GM19043 (cell line): ENCODE measurements around the gene FPR1.
"Not testable (repeated sequence)": the region's sequence is repeated elsewhere in the genome, so short reads cannot be mapped to it uniquely, and the experiment has no call there.

Experiments used
- ATAC-seq: cut with Tn5 transposase; IDR thresholded peaks from one replicate; pipeline ENCODE4 v1.9.1; 2021; ENCODE audit warnings: low read depth; ENCODE audit not compliant: unreplicated experiment

Gene FPR1

DNA sequence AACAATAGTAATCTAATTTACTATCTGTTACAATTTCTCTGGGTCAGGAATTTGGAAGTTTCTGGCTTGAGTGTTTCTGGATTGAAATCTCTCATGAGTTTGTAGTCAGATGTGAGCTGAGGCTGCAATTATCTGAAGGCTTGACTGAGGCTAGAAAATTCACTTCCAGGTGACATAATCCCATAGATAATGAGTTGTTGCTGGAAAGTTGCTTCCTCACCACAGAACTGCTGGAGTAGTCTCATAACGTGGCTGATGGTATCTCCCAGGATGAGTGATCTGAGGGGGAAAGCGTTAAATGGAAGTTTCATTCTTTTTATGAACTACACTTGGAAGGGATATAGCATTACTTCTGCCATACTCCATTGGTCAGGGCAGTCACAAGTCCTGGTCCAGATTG lies 28.0 kb upstream of the FPR1 start:
- no peak for ATAC-seq

DNA sequence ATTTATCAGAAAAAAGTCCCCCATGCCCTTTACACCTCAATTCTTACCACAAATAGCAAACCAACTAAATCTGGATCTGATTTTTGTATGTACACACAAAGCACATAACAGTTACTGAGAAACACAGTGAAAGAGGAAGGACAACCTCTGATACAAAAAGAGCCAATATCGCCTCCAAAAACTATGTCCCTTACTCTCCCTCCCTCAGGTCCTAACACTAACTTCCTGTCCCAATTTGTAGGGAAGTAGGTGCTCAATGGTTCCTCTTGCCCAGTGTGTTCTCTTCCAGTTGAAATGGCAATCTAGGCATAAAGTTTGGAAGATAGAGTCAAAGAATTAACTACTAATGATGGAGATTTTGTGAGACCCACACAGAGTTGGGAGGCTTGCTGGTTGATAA lies 27.5 kb upstream of the FPR1 start:
- no peak for ATAC-seq

DNA sequence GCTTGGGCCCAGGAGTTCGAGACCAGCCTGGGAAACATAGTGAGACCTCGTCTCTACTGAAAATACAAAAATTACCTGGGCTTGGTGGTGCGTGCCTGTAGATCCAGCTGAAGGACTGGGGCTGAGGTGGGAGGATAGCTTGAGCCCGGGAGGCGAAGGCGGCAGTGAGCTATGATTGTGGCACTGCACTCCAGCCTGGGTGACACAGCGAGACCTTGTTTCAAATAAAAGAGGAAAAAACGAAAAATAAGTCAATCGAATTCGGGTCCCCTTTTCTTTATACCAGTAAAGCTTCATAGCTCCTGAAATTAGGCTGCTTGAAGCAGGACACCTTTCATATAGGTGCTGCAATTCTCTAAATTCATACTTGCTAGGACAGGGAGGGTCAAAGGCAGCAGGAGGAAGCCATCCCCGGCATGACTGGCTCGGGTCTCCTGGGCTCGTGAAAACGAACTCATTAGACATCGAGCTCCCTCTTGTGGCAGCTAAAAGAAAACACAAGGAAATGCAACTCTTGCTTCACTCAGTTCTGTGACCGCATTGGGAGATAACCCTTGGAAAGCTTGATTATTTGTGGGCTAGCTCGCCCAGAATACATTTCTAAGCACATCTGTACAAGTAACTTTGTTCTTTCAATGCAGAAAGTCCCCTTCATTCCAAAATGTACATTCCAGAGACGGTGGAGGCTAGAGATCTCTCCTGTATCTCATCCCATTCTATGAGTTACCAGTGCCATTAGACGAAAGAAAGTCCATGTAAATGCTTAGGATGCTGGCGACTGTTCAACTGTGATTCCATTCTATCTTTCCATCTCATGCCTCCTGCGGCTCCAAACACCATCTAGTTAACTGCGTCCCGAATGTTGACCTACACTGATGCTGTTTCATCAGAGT lies 26.1 kb upstream of the FPR1 start:
- no peak for ATAC-seq

DNA sequence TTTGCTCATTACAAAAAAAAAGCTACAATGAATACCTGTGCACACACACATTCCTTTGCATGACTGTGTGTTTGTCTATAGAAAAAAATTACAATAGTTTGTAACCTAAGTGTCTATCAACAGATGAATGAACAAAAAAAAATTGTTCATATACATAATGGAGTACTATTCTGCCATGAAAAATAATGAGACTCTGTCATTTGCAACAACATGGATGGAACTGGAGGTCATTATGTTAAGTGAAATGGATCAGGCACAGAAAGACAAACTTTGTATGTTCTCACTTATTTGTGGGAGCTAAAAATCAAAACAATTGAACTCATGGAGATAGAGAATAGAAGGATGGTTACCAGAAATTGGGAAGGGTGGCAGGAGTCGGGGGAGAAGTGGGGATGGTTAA lies 24.9 kb upstream of the FPR1 start:
- ATAC-seq: not testable (repeated sequence)

DNA sequence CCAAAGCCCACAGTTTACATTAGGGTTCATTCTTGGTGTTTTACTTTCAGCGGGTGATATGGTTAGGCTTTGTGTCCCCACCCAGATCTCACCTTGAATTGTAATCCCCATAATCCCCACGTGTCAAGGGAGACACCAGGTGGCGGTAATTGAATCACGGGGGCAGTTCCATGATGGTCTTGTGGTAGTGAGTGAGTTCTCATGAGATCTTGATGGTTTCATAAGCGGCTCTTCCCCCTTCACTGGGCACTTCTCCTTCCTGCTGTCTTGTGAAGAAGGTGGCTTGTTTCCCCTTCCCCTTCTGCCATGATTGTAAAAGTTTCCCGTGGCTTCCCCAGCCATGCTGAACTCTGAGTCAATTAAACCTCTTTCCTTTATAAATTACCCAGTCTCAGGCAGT lies 21.3 kb upstream of the FPR1 start:
- ATAC-seq: no peak

DNA sequence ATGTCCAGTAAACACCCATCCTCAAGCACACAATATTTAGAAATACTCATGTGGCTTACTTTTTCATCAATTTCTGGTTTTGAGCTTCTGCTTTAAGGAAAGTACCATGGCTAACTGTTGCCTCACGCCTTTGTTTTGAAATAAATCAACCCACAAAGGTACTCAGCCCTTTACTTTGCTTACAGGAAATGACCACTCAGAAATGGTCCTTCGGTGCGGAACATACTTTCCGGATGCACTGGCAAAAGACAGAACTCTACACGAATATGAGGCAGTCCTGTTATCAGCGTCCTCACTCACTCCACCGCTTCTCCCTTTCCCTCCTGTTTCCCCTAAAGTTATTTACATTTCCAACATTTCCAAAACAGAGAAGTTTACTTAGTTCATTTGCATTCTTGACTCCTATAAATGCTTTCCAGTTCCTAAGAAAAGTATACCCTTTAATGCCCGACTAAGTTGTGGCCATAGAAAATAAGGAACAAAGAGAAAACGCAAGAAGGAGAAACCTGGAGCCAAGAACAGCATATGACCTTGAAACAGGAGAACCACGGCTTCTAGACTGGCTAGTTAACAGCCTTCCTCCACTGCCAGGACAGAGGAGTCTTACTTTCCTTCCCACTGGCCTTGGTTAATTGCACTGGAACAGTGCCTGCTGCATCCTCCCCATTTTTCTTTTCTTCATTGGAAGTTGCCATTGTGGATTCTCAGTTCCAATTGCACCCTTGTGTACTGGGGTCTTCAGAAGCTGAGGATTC lies 19.9 kb upstream of the FPR1 start:
- ATAC-seq: no peak

DNA sequence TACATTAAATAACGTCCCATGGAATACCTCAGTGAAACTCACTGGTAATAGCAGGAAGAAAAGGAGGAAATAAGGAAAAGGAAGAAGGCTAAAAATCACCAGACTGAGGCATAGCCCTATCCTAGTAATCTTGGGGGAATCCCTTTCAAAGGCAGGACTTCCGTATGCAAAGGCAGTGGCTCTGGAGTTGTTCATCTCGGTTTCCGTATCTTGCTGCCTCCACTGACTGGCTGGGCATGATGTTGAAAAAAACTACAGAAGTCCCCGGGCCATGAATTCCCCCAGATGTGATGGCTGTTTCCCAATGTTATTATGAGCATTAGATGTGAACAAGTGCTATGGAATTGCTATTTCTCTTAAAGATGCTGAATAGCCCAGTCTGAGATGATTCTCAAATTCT lies 14.8 kb upstream of the FPR1 start:
- no peak for ATAC-seq

DNA sequence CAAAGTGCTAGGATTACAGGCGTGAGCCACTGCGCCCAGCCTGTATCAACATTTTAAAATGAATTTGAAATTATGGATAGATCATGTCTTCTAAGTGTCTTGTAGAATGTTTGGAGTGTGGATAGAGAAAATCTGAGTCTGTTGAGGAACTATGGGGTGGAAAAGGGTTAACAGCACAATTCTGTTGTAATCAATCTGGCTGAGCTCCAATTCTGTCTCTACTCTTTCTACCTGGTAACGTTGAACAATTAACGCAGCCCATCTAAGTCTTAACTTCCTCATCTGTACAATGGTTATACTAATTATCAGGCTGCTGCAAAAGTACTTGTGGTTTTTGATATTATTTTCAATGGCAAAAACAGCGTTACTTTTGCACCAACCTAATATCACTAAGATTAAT lies 13.4 kb upstream of the FPR1 start:
- no peak for ATAC-seq

DNA sequence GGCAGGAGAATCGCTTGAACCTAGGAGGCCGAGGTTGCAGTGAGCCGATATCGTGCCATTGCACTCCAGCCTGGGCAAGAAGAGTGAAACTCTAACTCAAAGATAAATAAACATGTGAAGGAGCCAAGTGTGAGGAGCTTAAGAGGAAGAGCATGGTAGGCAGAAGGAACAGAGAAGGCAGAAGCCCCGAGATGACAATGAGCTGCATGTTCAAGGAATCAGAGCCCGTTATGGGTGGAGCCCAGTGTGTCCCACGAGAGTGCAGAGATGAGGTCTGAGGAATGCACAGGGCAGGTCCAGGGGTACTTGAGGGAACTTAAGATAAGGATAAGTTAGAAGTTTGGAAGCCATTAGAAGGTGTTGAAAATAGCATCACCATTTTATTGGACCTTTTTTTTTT lies 10.0 kb upstream of the FPR1 start:
- no peak for ATAC-seq

DNA sequence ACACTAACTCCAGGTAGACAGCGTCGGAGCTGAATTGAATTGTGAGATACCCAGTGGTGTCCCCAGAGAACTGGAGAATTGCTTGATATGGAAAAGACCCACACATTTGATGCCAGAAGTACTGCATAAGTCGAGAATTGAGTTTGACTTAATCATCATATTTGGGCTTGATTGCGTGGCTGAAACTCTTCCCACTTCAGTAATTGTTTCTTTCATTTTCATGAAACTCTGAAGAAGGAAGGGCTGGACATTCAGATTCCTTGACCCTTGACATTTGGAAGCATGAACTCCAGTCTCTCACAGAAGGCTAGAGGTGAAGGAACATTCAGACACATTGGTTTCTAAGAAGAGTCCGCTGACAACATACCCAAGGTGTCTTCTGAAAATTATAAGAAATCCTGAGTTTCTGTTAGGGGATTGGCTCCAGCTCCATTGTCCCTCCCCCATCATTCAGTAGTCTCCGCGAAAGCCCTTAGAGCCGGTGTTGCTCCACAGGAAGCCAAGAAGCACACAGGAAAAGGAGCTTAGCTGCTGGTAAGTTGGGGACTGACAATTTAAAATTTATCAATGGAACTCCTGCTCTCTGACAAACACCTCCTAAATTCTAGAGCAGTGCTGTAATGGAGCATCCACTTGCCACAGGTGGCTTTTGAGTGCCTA lies 9.1 kb upstream of the FPR1 start, which contains the start of gene FPR2:
Gene FPR2, plus strand, starts transcription at position 484 of the 660 bp plus-strand sequence. CDS start 7,479 bp downstream, outside the sequence.
- ATAC-seq: no peak

DNA sequence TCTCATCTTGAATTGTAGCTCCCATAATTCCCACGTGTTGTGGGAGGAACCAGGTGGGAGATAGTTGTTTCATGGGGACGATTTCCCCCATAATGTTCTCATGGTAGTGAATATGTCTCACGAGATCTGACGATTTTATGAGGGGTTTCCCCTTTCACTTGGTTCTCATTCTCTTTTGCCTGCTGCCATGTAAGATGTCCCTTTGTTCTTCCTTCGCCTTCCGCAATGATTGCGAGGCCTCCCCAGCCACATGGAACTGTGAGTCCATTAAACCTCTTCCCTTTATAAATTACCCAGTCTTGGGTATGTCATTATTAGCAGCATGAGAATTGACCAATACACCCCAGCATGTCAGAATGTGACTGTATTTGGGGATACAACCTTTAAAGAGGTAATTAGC lies 3.9 kb upstream of the FPR1 start:
- no peak for ATAC-seq

DNA sequence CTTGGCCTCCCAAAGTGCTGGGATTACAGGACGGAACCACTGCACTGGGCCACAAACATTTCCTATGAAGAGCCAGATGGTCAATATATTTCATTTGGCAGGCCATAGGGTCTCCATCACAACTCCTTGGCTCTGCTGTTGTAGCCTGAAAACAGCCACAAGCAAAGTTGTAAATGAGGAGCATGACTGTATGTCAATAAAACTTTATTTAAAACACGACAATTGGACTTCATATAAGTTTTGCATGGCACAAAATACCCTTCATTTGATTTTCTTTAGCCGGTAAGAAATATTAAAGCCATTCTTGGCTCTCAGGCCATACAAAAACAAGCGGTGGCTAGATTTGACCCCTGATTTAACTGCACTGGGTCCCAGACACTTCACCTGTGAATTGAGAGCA lies 3.1 kb upstream of the FPR1 start:
- ATAC-seq: no peak

DNA sequence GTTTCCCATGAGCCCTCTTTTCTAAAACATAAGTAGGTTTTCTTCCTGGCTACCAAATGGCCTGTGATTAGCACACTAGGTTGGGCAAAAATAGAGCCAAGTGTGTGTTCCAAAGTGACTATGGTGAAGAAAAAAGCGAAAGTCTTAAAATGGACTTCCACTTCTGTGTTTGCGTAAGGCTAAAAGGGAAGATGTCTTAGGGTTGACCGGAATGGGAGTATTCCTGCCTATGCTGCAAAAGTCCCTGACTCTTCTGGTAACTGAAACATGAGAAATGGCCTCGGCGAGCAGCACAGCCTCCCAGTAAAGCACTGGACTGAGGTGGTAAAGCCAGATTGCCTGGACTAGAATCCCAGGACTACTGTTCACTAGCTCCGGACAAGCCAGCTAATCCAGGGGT lies 2.4 kb upstream of the FPR1 start:
- ATAC-seq: no peak

DNA sequence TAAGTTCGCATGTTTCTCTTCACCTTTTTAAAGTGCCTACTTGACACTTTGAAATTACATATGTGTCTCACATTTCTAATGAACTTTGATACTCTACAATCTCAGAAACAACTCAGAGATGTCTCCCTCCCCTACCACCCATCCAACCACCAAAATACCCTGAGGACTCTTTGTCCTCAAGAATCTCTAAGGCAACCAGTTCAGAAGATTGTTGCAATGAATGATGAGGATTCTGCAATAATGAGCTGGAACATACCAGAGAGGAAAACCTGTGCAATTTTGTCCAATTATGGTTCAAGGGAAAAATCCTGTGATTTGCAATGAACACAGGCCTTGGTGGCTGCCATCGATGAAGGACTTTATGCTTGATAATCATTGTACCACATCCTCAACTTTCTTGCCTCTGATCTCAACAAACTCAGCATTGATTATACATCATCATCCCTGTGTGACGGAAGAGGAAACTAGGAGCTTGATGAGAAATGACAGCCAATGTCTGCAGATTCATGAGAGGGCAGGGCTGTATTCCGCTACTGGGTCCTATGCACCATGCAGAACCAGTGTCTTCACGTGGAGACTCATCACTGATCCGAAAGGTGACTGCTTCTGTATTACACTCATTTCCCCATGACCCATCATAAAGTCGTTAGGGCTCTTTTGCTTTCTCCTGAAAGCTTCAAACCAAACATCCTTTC lies 1.1 kb downstream of the FPR1 start:
- ATAC-seq: no peak

DNA sequence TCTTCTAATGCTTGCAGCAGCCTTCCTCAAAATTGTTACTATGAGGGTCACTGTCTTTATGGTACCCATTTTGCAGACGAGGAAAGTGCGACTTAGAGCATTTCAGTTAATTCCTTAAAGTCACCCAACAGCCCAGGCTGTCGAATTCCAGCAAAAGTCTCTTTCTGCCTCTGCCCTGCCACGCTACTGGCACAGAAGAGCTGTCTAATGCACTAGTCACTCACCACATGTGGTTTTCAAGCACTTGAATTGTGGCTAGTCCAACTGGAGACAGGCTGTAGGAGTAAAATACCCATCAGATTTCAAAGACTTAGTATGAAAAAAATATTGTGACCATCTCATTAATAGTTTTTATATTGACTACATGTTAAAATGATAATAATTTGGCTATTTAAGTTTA lies 1.7 kb downstream of the FPR1 start:
- no peak for ATAC-seq

DNA sequence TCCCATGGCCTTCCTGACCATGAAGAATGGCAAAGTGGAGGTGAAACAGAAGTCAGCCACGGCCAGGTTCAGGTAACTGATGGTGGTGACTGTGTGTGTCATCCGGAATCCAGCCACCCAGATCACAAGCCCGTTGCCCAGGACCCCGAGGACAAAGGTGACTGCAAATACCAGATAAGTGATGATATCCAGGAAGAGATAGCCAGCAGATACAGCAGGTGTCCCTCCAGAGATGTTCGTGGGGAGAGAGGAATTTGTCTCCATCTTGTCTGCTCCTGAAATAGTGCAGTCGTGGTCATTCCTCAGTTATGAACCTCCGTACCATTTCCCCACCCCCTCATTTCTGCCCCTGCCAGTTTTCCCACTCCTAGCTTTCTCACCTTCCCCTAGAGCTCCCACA lies 4.9 kb downstream of the FPR1 start:
- ATAC-seq: no peak

DNA sequence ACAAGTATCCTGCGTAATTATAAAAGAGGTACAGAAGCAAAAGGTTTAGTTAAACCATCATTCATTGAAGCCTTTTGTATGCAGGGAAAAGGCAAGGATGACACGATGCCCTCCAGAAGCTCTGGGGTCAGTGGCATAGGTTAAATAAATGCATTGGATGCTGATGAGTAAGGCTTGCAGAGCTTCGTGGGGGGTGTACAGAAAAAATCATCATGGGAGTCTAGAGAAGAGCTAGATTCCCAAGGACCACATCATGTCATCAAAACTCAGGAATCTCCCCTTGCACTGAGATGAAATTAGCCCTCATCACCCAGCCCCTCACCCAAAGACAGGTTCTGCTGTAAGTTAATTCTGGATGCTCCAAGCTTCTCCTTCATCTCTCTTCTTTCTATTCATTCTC lies 8.3 kb downstream of the FPR1 start:
- ATAC-seq: no peak

DNA sequence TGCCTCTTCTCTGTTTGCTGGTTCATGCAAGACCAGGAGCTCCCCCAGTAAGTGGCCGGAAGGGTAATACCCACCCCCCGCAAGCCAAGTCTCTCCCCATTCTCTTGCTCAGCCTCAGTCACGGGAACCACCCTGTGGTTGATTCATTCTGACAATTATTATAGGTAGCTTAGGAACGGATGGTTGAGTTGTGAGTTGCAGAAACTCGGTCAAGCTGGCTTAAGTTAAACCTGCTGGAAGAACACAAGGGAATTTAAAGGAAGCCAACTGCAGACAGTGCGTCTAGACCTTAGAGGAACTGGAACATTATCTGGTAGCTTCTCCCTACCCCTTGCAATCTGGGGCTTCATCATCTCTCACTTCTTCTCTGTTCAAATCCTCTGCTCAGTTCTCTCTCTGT lies 8.9 kb downstream of the FPR1 start:
- ATAC-seq: no peak

DNA sequence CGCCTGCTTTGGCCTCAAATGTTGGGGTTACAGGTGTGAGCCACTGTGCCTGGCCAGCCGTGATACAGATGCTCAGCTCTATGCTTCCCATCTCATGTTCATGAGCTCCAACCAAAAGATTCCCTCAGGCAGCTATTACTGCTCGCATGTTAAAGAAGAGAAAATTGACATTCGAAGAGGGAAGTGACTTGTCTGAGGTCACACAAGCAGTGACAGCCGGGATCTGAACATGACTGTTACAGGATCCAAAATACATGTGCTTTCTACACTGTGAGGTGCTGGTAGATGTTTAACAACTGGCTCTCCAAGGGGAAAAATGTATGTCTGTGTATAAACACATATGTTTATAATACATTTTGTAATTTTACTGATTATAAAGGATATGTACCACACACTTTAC lies 11.3 kb downstream of the FPR1 start:
- no peak for ATAC-seq

DNA sequence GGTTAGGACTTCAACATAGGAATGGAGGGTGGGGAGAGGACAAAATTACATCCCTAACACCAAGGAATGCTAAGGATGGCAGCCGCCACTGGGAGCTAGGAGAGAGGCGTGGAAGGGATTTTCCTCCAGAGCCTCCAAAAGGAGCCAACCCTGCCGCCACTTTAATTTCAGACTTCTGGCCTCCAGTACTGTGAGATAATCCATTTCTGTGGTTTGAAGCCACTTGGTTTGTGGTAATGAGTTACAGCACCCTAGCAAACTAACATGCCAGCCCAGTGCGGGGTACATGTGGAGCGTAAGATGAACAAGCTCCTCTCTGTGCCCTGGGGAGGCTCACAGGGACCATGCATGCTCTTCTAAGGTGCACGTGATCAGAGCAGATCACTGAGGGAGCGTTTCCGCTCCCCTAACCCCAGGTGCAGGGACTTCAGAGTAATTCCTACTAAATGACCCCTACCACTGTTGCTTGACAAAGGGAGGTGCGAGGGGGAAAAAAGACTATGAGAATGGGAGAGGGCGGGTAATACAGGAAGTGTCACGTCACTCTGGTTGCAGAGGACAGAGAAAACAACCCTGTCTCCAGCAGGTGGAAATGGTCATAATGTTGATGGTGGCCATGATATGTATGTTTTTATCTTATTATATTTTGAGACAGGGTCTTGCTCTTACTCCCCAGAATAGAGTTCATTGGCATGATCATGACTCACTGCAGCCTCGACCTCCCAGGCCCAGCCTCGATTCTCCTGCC lies 12.0 kb downstream of the FPR1 start:
- no peak for ATAC-seq
